HL-60 (cell line): Measurements from ENCODE around the gene IFNGR2.

Source experiments
- DNase-seq, 2 experiments: peaks; one replicate each; pipeline ENCODE4 v3.0.0-alpha.2; 2010 to 2020; ENCODE audit warnings: low read depth in 1 of 2, low spot score in 1 of 2
- H3K27ac ChIP-seq: fragments of 250-450 bp; sonication (Bioruptor Pico); replicated peaks from 2 replicates; pipeline ENCODE4 v1.5.1; 2020; ENCODE audit warnings: mild to moderate bottlenecking, moderate library complexity
- H3K27me3 ChIP-seq: fragments of 250-450 bp; sonication (Bioruptor Pico); 2 replicates; pipeline ENCODE4 v1.5.1; 2021; ENCODE audit warnings: mild to moderate bottlenecking, moderate library complexity; ENCODE audit not compliant: insufficient read depth, poor library complexity, severe bottlenecking
- H3K4me3 ChIP-seq: replicated peaks from 2 replicates; pipeline ENCODE4 v1.5.1; 2011; ENCODE audit warnings: mild to moderate bottlenecking, control low read depth, low read length; ENCODE audit not compliant: insufficient read depth
- GABPA ChIP-seq: IDR thresholded peaks from 2 replicates; pipeline ENCODE4 v1.6.1; 2012; ENCODE audit warnings: low read depth
- POLR2AphosphoS5 ChIP-seq: IDR thresholded peaks from 2 replicates; pipeline ENCODE4 v1.6.1; 2012; ENCODE audit warnings: low read depth
- SPI1 ChIP-seq: IDR thresholded peaks from 2 replicates; pipeline ENCODE4 v1.6.1; 2012; ENCODE audit warnings: low read depth, mild to moderate bottlenecking, borderline replicate concordance
- TF ChIP-seq, protein P1 (sequence below): IDR thresholded peaks from 2 replicates; pipeline ENCODE4 v1.6.1; 2012; ENCODE audit warnings: low read depth; ENCODE audit not compliant: insufficient replicate concordance
- TF ChIP-seq, protein P2 (sequence below): IDR thresholded peaks from one replicate; pipeline ENCODE4 v1.5.1; 2011; ENCODE audit warnings: low read length, control low read depth, inconsistent platforms; ENCODE audit not compliant: insufficient read depth

Gene IFNGR2

DNA sequence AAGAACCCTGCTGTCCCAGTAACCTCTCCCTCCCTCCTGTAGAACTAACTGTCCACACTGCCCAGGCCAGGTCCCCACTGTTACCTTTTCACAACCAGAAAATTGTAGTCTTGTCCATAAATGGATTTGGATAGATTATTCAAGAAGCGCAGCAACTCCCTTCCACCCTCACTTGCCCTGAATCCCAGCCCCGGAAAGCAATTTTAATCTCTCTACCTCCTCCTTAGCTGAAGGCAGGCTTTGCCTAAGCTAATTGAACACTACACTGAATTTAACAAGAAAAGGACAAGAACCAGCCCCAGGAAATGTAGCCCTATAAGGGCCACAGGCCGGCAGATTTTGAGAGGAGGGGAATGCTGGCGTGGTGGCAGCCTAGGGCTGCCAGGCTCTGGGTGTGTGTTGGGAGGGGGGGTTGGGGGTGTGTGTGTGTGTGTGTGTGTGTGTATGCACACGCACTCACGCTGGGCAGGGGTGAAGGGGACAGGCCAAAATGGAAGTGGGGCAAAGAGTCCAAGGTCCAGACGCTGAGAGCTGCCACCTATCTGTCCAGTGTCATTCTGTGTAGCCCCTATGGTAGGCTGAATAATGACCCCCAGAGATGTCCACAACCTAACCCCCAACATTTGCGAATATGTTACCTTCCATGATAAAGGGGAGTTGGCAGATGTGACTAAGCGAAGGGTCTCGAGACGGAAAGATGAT is 10.8 kb upstream of the IFNGR2 start:
- TF ChIP-seq, protein P1, sequence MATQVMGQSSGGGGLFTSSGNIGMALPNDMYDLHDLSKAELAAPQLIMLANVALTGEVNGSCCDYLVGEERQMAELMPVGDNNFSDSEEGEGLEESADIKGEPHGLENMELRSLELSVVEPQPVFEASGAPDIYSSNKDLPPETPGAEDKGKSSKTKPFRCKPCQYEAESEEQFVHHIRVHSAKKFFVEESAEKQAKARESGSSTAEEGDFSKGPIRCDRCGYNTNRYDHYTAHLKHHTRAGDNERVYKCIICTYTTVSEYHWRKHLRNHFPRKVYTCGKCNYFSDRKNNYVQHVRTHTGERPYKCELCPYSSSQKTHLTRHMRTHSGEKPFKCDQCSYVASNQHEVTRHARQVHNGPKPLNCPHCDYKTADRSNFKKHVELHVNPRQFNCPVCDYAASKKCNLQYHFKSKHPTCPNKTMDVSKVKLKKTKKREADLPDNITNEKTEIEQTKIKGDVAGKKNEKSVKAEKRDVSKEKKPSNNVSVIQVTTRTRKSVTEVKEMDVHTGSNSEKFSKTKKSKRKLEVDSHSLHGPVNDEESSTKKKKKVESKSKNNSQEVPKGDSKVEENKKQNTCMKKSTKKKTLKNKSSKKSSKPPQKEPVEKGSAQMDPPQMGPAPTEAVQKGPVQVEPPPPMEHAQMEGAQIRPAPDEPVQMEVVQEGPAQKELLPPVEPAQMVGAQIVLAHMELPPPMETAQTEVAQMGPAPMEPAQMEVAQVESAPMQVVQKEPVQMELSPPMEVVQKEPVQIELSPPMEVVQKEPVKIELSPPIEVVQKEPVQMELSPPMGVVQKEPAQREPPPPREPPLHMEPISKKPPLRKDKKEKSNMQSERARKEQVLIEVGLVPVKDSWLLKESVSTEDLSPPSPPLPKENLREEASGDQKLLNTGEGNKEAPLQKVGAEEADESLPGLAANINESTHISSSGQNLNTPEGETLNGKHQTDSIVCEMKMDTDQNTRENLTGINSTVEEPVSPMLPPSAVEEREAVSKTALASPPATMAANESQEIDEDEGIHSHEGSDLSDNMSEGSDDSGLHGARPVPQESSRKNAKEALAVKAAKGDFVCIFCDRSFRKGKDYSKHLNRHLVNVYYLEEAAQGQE = no peak
- TF ChIP-seq SPI1 (no peak), GABPA (no peak), POLR2AphosphoS5 (no peak)
- TF ChIP-seq, protein P2, sequence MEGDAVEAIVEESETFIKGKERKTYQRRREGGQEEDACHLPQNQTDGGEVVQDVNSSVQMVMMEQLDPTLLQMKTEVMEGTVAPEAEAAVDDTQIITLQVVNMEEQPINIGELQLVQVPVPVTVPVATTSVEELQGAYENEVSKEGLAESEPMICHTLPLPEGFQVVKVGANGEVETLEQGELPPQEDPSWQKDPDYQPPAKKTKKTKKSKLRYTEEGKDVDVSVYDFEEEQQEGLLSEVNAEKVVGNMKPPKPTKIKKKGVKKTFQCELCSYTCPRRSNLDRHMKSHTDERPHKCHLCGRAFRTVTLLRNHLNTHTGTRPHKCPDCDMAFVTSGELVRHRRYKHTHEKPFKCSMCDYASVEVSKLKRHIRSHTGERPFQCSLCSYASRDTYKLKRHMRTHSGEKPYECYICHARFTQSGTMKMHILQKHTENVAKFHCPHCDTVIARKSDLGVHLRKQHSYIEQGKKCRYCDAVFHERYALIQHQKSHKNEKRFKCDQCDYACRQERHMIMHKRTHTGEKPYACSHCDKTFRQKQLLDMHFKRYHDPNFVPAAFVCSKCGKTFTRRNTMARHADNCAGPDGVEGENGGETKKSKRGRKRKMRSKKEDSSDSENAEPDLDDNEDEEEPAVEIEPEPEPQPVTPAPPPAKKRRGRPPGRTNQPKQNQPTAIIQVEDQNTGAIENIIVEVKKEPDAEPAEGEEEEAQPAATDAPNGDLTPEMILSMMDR = no peak
- Histone ChIP-seq H3K4me3 (no peak overlapping the region), H3K27ac (no peak overlapping the region), H3K27me3 (no peaks in the 10 kb centered on the region)
- no peak for DNase-seq

DNA sequence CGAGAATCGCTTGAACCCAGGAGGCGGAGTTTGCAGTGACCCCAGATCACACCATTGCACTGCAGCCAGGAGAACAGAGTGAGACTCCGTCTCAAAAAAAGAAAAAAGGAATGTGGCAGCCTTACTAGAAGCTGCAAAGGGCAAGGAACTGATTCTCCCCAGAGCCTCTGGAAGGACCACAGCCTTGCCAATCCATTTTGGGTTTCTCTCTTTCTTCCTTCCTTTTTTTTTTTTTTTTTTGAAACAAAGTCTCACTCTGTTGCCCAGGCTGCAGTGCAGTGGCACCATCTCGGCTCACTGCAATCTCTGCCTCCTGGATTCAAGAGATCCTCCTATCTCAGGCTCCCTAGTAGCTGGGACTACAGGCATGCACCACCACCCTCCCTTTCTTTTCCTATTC is 9.9 kb upstream of the IFNGR2 start:
- Histone ChIP-seq H3K4me3 (no peak overlapping the region), H3K27ac (peak overlapping the region; percentile 42; the same call in 1 of the 2 replicates), H3K27me3 (no peaks in the 10 kb centered on the region)
- peak in 1 of 2 experiments; percentile 51 for DNase-seq
- TF ChIP-seq, protein P1 = no peak
- no peak for TF ChIP-seq SPI1
- TF ChIP-seq GABPA = no peak
- TF ChIP-seq, protein P2 = no peak
- TF ChIP-seq POLR2AphosphoS5 = no peak

DNA sequence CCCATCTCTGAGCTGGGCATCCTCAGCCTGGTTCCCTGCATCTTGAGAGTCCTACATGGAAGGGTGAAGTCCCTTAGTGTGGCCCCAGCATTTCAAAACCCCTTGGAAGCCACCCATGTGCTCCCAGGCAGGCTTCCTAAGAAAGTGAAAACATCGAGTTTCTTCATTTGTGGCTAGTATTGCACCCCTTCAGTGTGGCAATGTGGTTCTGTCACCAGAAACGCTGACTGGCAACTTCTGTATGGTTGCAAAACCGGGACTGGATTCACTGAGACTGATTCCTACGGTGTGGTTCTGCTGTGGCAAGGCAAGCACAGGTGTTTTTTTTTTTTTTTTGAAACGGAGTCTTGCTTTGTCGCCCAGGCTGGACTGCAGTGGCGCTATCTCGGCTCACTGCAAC is 9.0 kb upstream of the IFNGR2 start:
- Histone ChIP-seq H3K27me3 (no peaks in the 10 kb centered on the region), H3K4me3 (no peak overlapping the region), H3K27ac (peak overlapping the region; percentile 49)
- peak; percentile 96 to 99 for DNase-seq
- TF ChIP-seq, protein P1 = peak; percentile 51
- TF ChIP-seq, protein P2 = no peak
- TF ChIP-seq POLR2AphosphoS5 (peak; percentile 94), SPI1 (peak; percentile 5; the same call in 1 of the 2 replicates), GABPA (peak; percentile 32; the same call in 1 of the 2 replicates)
